D721Med (cell line): Measurements from ENCODE around the gene ADAM17.

Experiments used
- DNase-seq: peaks from one replicate; pipeline ENCODE4 v3.0.0; 2011; ENCODE audit warnings: low spot score; ENCODE audit not compliant: insufficient read length
- FAIRE-seq: peaks from 2 replicates; lab custom pipeline; 2011; peaks lifted over from hg19 to GRCh38; lab: Jason Lieb, UNC
- TF ChIP-seq, protein P1 (sequence below): IDR thresholded peaks from 2 replicates; pipeline ENCODE4 v1.5.1; 2012; ENCODE audit warnings: mild to moderate bottlenecking, control low read depth; ENCODE audit not compliant: insufficient read depth; ENCODE audit errors: missing control alignments

ADAM17 gene

DNA sequence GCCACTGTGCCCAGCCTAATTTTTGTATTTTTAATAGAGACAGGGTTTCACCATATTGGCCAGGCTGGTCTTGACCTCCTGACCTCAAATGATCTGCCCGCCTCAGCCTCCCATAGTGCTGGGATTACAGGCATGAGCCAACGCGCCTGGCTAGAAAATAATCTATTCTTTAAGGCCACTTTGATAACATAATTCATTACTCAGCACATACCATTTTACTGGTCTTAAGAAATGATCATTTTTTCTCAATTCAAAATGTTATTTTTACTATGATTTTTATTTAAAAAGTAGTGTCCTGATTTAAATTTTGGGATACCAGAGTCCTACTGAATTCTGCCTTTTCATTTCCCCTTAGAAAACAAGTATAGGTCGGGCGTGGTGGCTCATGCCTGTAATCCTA lies 27.0 kb upstream of the ADAM17 start:
- FAIRE-seq (no peak), DNase-seq (no peak)
- TF ChIP-seq, protein P1, sequence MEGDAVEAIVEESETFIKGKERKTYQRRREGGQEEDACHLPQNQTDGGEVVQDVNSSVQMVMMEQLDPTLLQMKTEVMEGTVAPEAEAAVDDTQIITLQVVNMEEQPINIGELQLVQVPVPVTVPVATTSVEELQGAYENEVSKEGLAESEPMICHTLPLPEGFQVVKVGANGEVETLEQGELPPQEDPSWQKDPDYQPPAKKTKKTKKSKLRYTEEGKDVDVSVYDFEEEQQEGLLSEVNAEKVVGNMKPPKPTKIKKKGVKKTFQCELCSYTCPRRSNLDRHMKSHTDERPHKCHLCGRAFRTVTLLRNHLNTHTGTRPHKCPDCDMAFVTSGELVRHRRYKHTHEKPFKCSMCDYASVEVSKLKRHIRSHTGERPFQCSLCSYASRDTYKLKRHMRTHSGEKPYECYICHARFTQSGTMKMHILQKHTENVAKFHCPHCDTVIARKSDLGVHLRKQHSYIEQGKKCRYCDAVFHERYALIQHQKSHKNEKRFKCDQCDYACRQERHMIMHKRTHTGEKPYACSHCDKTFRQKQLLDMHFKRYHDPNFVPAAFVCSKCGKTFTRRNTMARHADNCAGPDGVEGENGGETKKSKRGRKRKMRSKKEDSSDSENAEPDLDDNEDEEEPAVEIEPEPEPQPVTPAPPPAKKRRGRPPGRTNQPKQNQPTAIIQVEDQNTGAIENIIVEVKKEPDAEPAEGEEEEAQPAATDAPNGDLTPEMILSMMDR, result no peak

DNA sequence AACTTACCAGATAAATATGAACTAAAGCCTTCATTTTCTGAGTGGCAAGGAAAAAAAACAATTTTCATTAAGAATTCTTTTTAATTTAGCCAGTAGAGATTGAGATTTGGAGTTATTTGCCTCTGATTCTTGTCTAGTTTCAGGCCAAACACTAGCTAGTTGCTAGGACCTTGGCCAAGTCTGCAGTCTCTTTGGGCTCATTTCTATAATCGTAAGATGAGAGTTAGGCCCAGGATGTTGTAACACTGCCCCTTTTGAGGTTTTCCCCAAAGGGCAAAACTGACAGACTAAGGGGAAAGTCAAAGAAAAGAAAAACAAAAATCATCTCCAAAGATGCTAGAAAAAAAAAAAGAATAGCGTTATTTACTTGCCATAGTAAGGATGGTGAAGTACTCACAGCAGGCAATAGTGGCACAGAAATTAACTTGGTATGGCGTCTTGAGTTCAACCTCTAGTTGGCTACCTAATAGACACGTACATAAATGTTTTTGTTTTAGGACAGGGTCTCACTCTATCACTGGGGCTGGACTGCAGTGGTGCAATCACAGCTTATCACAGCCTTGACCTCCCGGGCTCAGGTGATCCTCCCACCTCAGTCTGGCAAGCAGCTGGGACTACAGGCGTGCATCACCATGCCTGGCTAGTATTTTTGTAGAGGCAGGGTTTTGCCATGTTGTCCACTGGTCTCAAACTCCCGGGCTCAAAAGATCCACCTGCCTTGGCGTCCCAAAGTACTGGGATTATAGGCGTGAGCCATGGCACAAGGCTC lies 23.0 kb upstream of the ADAM17 start:
- no peak for FAIRE-seq
- no peak for DNase-seq
- TF ChIP-seq, protein P1, result no peak

DNA sequence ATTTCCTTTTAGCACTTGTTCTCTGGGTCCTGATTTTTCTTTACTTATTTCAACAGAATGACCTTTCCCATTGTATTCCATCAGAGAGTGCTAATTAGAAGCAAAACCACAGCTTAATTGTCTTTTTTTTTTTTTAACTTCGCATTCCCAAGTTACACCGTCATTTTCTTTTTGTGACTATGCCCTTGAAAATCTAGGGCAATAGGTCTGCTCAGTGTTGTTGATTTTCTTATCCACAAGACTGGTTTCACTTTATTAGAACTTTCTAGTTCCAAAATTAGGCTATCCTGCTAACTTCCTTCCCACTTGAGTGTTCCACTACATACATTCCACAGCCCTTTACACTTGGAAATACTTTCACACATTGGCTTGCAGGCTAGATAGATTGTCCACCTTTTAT lies 18.7 kb upstream of the ADAM17 start:
- TF ChIP-seq, protein P1, result no peak
- FAIRE-seq (no peak), DNase-seq (no peak)

DNA sequence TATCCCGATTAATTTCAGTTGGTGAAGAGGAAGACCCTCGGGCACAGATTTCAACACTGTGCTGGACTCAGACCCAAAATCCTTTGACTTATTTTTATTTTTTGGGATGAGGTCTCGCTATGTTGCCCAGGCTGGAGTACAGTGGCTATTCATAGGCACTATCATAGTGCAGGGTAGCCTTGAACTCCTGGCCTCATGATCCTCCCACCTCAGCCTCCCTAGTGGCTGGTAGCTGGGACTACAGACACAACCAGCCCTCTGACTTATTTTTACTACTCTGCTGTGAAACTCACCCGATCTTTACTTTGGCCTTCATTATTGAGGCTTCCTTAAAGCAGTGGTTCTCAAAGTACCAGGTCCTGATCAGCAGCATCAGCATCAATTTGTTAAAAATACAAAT lies 18.2 kb upstream of the ADAM17 start:
- FAIRE-seq (no peak), DNase-seq (no peak)
- TF ChIP-seq, protein P1, result no peak

DNA sequence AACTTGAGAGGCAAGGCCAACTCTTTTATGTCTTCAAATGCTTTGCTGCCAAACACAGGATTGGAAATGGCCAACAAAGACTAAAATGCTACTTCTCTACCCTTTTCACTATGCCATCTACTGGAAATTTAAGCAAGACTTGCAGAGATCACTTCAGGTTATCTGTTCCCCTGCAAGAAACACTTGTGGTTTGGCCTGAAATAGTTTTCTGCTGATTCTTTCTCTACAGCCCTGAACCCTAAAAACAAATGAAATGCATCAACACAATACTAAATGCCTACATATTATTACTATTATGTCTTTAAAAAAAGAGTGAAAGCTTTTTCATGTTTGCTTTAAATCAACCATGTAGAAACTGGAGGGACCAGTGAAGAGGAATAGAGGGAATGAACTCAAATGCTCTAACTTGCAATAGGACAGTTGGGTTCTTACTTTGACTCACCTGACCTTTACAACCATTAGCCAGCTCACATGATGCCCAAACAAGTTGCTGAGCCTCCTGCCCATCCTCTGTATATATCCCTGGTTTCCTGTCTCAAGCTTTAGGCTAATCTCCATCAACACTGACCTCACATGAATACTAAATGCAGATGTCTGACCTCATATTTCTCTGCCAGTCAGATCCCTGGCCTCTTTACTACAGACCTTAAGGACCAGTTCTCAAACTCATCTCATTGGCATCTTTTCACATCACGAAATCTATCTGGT lies 17.5 kb upstream of the ADAM17 start:
- TF ChIP-seq, protein P1, result no peak
- FAIRE-seq (no peak), DNase-seq (no peak)

DNA sequence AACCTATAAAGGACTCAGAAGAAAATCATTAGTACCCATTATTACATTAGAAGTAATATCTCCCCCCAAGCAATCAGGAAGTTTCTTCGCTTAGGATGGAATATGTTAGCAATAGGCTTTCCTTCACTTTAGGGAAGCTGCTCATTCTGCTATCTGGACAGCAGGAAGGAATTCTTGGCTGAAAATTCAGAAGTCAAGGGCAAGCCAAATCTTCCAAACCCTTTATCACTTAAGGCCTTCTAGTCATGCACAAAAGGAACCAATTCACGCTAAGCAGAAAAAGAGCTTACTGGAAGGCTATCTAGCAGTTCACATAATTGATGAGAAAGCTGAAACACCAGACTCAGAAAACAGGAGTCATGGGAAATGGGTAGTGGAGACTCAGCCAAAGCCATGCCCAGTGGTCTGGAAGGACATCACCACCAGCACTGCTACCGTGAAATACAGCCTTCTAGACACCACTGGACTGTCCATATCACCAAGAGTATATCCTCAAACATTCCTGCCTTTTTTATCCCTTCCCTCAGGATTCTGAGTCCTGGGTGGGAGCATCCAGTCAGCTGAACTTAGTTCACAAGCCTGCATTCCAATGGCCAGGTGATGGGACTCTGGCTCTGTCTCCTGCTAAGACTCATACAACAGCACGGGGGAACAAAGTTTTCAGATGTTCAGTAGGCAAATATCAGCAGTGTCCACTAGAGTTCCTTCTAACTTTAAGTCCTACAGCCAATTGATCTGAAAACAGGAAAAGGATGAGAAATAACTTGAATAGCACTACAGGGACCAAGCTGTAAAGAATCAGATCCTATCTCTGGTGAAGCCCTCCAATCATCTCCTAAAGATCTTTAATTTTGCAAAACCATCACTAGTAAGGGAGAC lies 14.8 kb upstream of the ADAM17 start:
- DNase-seq (no peak), FAIRE-seq (no peak)
- TF ChIP-seq, protein P1, result no peak
